Upper lobe of left lung (tissue), 6 donors: ENCODE data around the gene FAM222A. TPM values are rescaled to one million over a fixed set of nuclear protein-coding genes. Genes with fewer than 3 reads are reported as not detected.

Experiments
- ATAC-seq, 2 donors: fragments of 200-7000 bp; cut with Tn5 transposase; one replicate each; pipeline ENCODE4 v1.9.1; 2022; ENCODE audit warnings: mild to moderate bottlenecking in 2 of 2, moderate library complexity in 2 of 2; ENCODE audit not compliant: low FRiP score in 2 of 2
- DNase-seq, 2 donors: peaks; one replicate each; pipeline ENCODE4 v3.0.0-alpha.2; 2019 to 2020
- H3K27ac ChIP-seq, 4 donors: fragments of 200-600 bp; sonication (generic); one replicate each; pipeline ENCODE4 v1.5.1; 2016 to 2019
- H3K27me3 ChIP-seq, 4 donors: fragments of 200-600 bp; sonication (generic); one replicate each; pipeline ENCODE4 v1.5.1; 2017 to 2019
- H3K36me3 ChIP-seq, 4 donors: fragments of 200-600 bp; sonication (generic); one replicate each; pipeline ENCODE4 v1.5.1; 2016 to 2019
- H3K4me1 ChIP-seq, 4 donors: fragments of 200-600 bp; sonication (generic); one replicate each; pipeline ENCODE4 v1.5.1; 2018 to 2019
- H3K4me3 ChIP-seq, 4 donors: fragments of 200-600 bp; sonication (generic); one replicate each; pipeline ENCODE4 v1.5.1; 2017 to 2019; ENCODE audit warnings: mild to moderate bottlenecking in 2 of 4, moderate library complexity in 1 of 4
- H3K9me3 ChIP-seq, 4 donors: fragments of 200-600 bp; sonication (generic); one replicate each; pipeline ENCODE4 v1.5.1; 2018 to 2019
- CTCF ChIP-seq, 6 experiments: fragments of 450-650 bp in 4 of 6; fragments of 200-600 bp in 2 of 6; sonication (generic) in 2 of 6; IDR thresholded peaks; one replicate each; pipeline ENCODE4 v1.5.1; 2016 to 2019; ENCODE audit warnings: antibody characterized with exemption in 6 of 6
- EP300 ChIP-seq, 4 donors: sonication (generic); formaldehyde crosslinking; IDR thresholded peaks; one replicate each; pipeline ENCODE4 v1.5.1; 2017; ENCODE audit warnings: antibody characterized with exemption in 4 of 4, control low read depth in 2 of 4
- POLR2A ChIP-seq, 4 donors: fragments of 450-650 bp; IDR thresholded peaks; one replicate each; pipeline ENCODE4 v1.5.1; 2016 to 2017; ENCODE audit warnings: antibody characterized with exemption in 4 of 4, mild to moderate bottlenecking in 2 of 4
- POLR2AphosphoS5 ChIP-seq, 2 donors: sonication (generic); formaldehyde crosslinking; IDR thresholded peaks; one replicate each; pipeline ENCODE4 v1.5.1; 2017; ENCODE audit warnings: antibody characterized with exemption in 2 of 2
- WGBS, 2 donors: methylation state at CpG; one replicate each; pipeline ENCODE4 v1.1.5; 2017 to 2018; 5-methylcytosine and 5-hydroxymethylcytosine counted together
- total RNA-seq, 6 donors: library from RNA; depleted of rRNA in 4 of 6; stranded (reverse); fragments of >200 nt in 4 of 6; gene quantifications; one replicate each; pipeline versions ENCODE4 v1.1.0 to v1.2.1, GENCODE V29; 2016 to 2021
- donor health status: DM: no; HTN: no; CAD: no; lungs with moderate emphysema.
- donor health status: DM: no; HTN: yes; CAD: no; lungs with severe emphysema.

Gene FAM222A
- total RNA-seq, 6 donors from 2014 or later = 1.0 to 7.3 (median 3.7) TPM

- Histone ChIP-seq H3K27ac (peak overlapping the region in 1 of 4 donors; percentile 42), H3K27me3 (no peaks in the 10 kb centered on the region), H3K36me3 (no peaks in the 10 kb centered on the region), H3K4me1 (peaks cover 10 to 22% (median 18%) of the 10 kb centered on the region in 4 donors), H3K4me3 (no peak overlapping the region), H3K9me3 (no peaks in the 10 kb centered on the region)
- ATAC-seq (no peak), DNase-seq (no peak)
- 67 to 79% methylated on average over 9 to 18 of the region's 18 CpGs for WGBS, 2 donors
- no peak for TF ChIP-seq EP300 (IDR thresholded peaks at IDR 0.05)
- TF ChIP-seq POLR2A (IDR thresholded peaks at IDR 0.05) = no peak
- TF ChIP-seq CTCF (IDR thresholded peaks at IDR 0.05) = no peak
- TF ChIP-seq POLR2AphosphoS5 (IDR thresholded peaks at IDR 0.05) = no peak
These were observed 13.6 kb downstream of the FAM222A start for GRCh38 chr12:109727039-109727723.

- TF ChIP-seq CTCF (IDR thresholded peaks at IDR 0.05) (no peak), EP300 (IDR thresholded peaks at IDR 0.05) (no peak), POLR2AphosphoS5 (IDR thresholded peaks at IDR 0.05) (no peak), POLR2A (IDR thresholded peaks at IDR 0.05) (no peak)
- Histone ChIP-seq H3K4me1 (peaks cover 8 to 19% (median 16%) of the 10 kb centered on the region in 4 donors), H3K36me3 (no peaks in the 10 kb centered on the region), H3K27me3 (no peaks in the 10 kb centered on the region), H3K27ac (no peak overlapping the region), H3K9me3 (no peaks in the 10 kb centered on the region), H3K4me3 (no peak overlapping the region)
- DNase-seq = no peak
- ATAC-seq = no peak
- 77% methylated on average over 4 to 14 of the region's 14 CpGs for WGBS, 2 donors
These were observed 14.4 kb downstream of the FAM222A start for GRCh38 chr12:109727746-109728726.

GRCh38 chr12:109728921-109729320 is 15.3 kb downstream of the FAM222A start:
- H3K27ac ChIP-seq = no peak overlapping the region
- H3K4me1 ChIP-seq = peaks cover 3 to 15% (median 8%) of the 10 kb centered on the region in 4 donors
- no peak overlapping the region for H3K4me3 ChIP-seq
- no peak for ATAC-seq
- H3K9me3 ChIP-seq = no peaks in the 10 kb centered on the region
- DNase-seq = no peak
- whole genome bisulfite sequencing, 2 donors = 64% methylated on average over 1 of the region's 1 CpG
- H3K27me3 ChIP-seq = no peaks in the 10 kb centered on the region
- no peak for TF ChIP-seq POLR2A (IDR thresholded peaks at IDR 0.05)
- no peak for TF ChIP-seq CTCF (IDR thresholded peaks at IDR 0.05)
- no peak for TF ChIP-seq EP300 (IDR thresholded peaks at IDR 0.05)
- no peak for TF ChIP-seq POLR2AphosphoS5 (IDR thresholded peaks at IDR 0.05)
- no peaks in the 10 kb centered on the region for H3K36me3 ChIP-seq

- Histone ChIP-seq H3K4me1 (peaks cover 3 to 11% (median 5%) of the 10 kb centered on the region in 4 donors), H3K27me3 (no peaks in the 10 kb centered on the region), H3K27ac (no peak overlapping the region), H3K36me3 (no peaks in the 10 kb centered on the region), H3K9me3 (no peaks in the 10 kb centered on the region), H3K4me3 (no peak overlapping the region)
- no peak for DNase-seq
- no peak for ATAC-seq
- TF ChIP-seq POLR2A (IDR thresholded peaks at IDR 0.05) = no peak
- TF ChIP-seq EP300 (IDR thresholded peaks at IDR 0.05) = no peak
- TF ChIP-seq CTCF (IDR thresholded peaks at IDR 0.05) = no peak
- TF ChIP-seq POLR2AphosphoS5 (IDR thresholded peaks at IDR 0.05) = no peak
- 87% methylated on average over 16 to 18 of the region's 18 CpGs for whole genome bisulfite sequencing, 2 donors
These were observed 15.8 kb downstream of the FAM222A start for GRCh38 chr12:109729371-109729781.
